Adrenal gland (tissue), 5 donors: ENCODE measurements around the gene PPP1R9A.

ENCODE experiments used
- CTCF ChIP-seq, 6 experiments: fragments of 450-650 bp in 4 of 6; fragments of 200-600 bp in 2 of 6; sonication (generic) in 1 of 6; IDR thresholded peaks; 1 replicate in 5 of 6; 2 replicates in 1 of 6; pipeline versions ENCODE4 v1.5.1 to v1.8.0; 2016 to 2021; ENCODE audit warnings: antibody characterized with exemption in 6 of 6, mild to moderate bottlenecking in 2 of 6, moderate library complexity in 1 of 6
- POLR2A ChIP-seq, 2 donors: fragments of 450-650 bp; IDR thresholded peaks; one replicate each; pipeline ENCODE4 v1.6.1; 2017; ENCODE audit warnings: antibody characterized with exemption in 2 of 2, mild to moderate bottlenecking in 2 of 2, moderate library complexity in 1 of 2
- donor health status: DM: no; HTN: no; CAD: no.

- TF ChIP-seq CTCF (IDR thresholded peaks at IDR 0.05) (no peak), POLR2A (IDR thresholded peaks at IDR 0.05) (no peak)
Measured at GRCh38 chr7:94998266-94999068, 91.1 kb downstream of the PPP1R9A start.
